GM12892 (cell line): ENCODE results near the gene FAM110D.

Source experiments
- POLR2A ChIP-seq: IDR thresholded peaks from 2 replicates; pipeline ENCODE4 v1.6.1; 2011; ENCODE audit warnings: low read depth, low read length, control low read depth
- POLR2AphosphoS5 ChIP-seq: IDR thresholded peaks from 2 replicates; pipeline ENCODE4 v1.6.1; 2011; ENCODE audit warnings: low read depth, low read length, control low read depth

- no peak for TF ChIP-seq POLR2AphosphoS5
- no peak for TF ChIP-seq POLR2A
These were observed 26.0 kb downstream of the FAM110D start for GRCh38 chr1:26184883-26185282.
